Measurements from ENCODE around the gene SYNGAP1. TPM values are rescaled to one million over a fixed set of nuclear protein-coding genes. Genes with fewer than 3 reads are reported as not detected.

The SYNGAP1 gene
- total RNA-seq, 4 donors from 2014 or later, result 0.71 to 2.3 (median 1.3) TPM

GRCh38 chr6:33446356-33446755, 26.5 kb downstream of the SYNGAP1 start:
- ATAC-seq (no peak), DNase-seq (no peak)
- Histone ChIP-seq H3K27me3 (no peaks in the 10 kb centered on the region), H3K4me3 (no peak overlapping the region), H3K27ac (no peak overlapping the region), H3K4me1 (no peaks in the 10 kb centered on the region), H3K9me3 (no peaks in the 10 kb centered on the region), H3K36me3 (no peaks in the 10 kb centered on the region)
- intact Hi-C loops (cut with DNase I; ENCODE audit: low total_unique reads), result no loop called here
- TF ChIP-seq, protein P1, sequence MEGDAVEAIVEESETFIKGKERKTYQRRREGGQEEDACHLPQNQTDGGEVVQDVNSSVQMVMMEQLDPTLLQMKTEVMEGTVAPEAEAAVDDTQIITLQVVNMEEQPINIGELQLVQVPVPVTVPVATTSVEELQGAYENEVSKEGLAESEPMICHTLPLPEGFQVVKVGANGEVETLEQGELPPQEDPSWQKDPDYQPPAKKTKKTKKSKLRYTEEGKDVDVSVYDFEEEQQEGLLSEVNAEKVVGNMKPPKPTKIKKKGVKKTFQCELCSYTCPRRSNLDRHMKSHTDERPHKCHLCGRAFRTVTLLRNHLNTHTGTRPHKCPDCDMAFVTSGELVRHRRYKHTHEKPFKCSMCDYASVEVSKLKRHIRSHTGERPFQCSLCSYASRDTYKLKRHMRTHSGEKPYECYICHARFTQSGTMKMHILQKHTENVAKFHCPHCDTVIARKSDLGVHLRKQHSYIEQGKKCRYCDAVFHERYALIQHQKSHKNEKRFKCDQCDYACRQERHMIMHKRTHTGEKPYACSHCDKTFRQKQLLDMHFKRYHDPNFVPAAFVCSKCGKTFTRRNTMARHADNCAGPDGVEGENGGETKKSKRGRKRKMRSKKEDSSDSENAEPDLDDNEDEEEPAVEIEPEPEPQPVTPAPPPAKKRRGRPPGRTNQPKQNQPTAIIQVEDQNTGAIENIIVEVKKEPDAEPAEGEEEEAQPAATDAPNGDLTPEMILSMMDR (IDR thresholded peaks at IDR 0.05 in 4 of 5, conservative IDR thresholded peaks at IDR 0.05 in 1 of 5), result no peak
- no peak for TF ChIP-seq POLR2A (IDR thresholded peaks at IDR 0.05)
- in situ Hi-C loops (cut with MboI; ENCODE audit: low sequenced_read_pairs in 4 of 4), result loop anchor here in 1 of 4 donors (10.0 kb wide), 1 partner anchor 62 kb away; no protein-coding TSS in a partner anchor

DNA sequence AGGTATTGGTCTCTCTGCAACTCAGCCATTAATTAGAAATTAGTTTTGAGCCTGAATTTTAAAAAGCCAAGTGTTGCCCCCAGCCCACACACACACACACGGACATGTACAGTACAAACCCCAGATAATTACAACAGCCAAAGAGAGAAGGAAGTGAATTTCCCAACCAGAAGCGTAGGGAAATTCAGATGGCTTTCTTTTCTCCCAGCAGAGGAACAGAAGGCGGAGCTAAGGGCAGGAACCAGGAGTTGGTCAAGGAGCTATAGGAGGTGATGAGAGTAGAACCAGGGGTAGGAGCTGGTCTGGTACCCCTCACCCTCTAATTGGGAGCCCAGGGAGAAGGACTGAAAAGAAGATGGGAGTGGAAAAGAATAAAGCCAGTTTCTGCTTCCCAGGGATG, 30.6 kb downstream of the SYNGAP1 start:
- intact Hi-C loops (cut with DNase I; ENCODE audit: low total_unique reads), result loop anchor here (10.0 kb wide), 1 partner anchor 124 kb away; no protein-coding TSS in a partner anchor
- no peaks in the 10 kb centered on the region for H3K27me3 ChIP-seq
- in situ Hi-C loops (cut with MboI; ENCODE audit: low sequenced_read_pairs in 4 of 4), result no loop called here
- H3K9me3 ChIP-seq, result no peaks in the 10 kb centered on the region
- ATAC-seq (no peak), DNase-seq (no peak)
- H3K36me3 ChIP-seq, result no peaks in the 10 kb centered on the region
- no peak overlapping the region for H3K4me3 ChIP-seq
- H3K27ac ChIP-seq, result no peak overlapping the region
- peaks cover 10 to 17% of the 10 kb centered on the region in 2 donors for H3K4me1 ChIP-seq
- no peak for TF ChIP-seq POLR2A (IDR thresholded peaks at IDR 0.05)
- TF ChIP-seq, protein P1 (IDR thresholded peaks at IDR 0.05 in 4 of 5, conservative IDR thresholded peaks at IDR 0.05 in 1 of 5), result no peak

DNA sequence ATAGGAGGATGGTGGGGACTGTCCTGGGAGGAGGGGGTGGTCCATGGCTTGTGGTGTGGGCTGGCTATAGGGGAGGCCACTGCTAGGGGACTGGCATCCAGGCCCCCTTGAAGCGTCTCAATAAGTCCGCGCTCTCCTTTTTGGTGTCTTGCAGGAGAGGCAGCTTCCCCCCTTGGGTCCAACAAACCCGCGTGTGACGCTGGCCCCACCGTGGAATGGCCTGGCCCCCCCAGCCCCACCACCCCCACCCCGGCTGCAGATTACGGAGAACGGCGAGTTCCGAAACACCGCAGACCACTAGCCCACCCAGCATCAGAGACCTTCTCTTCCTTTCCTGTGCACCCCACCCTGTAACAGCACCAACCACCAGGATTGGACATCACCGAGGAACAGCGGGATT, 31.7 kb downstream of the SYNGAP1 start:
- DNase-seq (no peak), ATAC-seq (no peak)
- no peak overlapping the region for H3K4me3 ChIP-seq
- intact Hi-C loops (cut with DNase I; ENCODE audit: low total_unique reads), result loop anchor here (10.0 kb wide), 1 partner anchor 123 kb away; no protein-coding TSS in a partner anchor
- H3K27ac ChIP-seq, result no peak overlapping the region
- TF ChIP-seq, protein P1 (IDR thresholded peaks at IDR 0.05 in 4 of 5, conservative IDR thresholded peaks at IDR 0.05 in 1 of 5), result no peak
- no peak for TF ChIP-seq POLR2A (IDR thresholded peaks at IDR 0.05)
- H3K4me1 ChIP-seq, result peaks cover 10 to 18% of the 10 kb centered on the region in 2 donors
- H3K36me3 ChIP-seq, result peaks cover 0 to 10% of the 10 kb centered on the region in 2 donors
- H3K27me3 ChIP-seq, result no peaks in the 10 kb centered on the region
- in situ Hi-C loops (cut with MboI; ENCODE audit: low sequenced_read_pairs in 4 of 4), result no loop called here
- H3K9me3 ChIP-seq, result no peaks in the 10 kb centered on the region

DNA sequence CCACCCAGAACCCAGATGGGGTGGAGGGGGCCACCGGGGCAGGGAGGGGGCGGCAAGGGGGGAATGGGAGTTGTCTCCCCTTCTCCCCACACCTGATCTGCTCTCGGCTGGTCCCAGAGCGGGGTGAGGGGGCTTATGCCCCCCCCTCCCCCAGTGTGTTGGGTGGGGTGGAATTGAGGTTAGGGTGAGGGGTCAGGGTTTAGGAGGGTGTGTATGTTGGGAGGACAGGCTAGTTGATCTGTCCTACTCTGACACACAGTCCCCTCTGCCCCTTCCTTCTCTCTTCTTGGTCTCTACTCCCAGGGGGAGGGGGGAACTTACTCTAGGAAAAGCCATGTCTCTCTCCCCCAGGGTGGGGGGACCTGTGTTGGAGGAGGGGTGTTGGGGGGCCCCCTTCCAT, 32.6 kb downstream of the SYNGAP1 start:
- in situ Hi-C loops (cut with MboI; ENCODE audit: low sequenced_read_pairs in 4 of 4), result no loop called here
- Histone ChIP-seq H3K27me3 (no peaks in the 10 kb centered on the region), H3K4me3 (no peak overlapping the region), H3K27ac (no peak overlapping the region), H3K4me1 (peaks cover 10 to 18% of the 10 kb centered on the region in 2 donors), H3K9me3 (no peaks in the 10 kb centered on the region), H3K36me3 (peaks cover 0 to 16% of the 10 kb centered on the region in 2 donors)
- ATAC-seq, result no peak
- intact Hi-C loops (cut with DNase I; ENCODE audit: low total_unique reads), result loop anchor here (10.0 kb wide), 1 partner anchor 122 kb away; no protein-coding TSS in a partner anchor
- no peak for DNase-seq
- TF ChIP-seq, protein P1 (IDR thresholded peaks at IDR 0.05 in 4 of 5, conservative IDR thresholded peaks at IDR 0.05 in 1 of 5), result no peak
- TF ChIP-seq POLR2A (IDR thresholded peaks at IDR 0.05), result no peak

All from gastrocnemius medialis (tissue), 4 donors.